Measurements from ENCODE around the gene TNFAIP6.
"Not testable (repeated sequence)": the region's sequence is repeated elsewhere in the genome, so short reads cannot be mapped to it uniquely, and the experiment has no call there.

TNFAIP6 gene

GRCh38 chr2:151361674-151362370 lies 4.4 kb downstream of the TNFAIP6 start:
- no peak for DNase-seq

- no peak for DNase-seq
Measured at GRCh38 chr2:151363709-151364108, 6.3 kb downstream of the TNFAIP6 start.

- DNase-seq, result no peak
Measured at GRCh38 chr2:151367571-151367970, 10.2 kb downstream of the TNFAIP6 start.

- no peak for DNase-seq
Measured at GRCh38 chr2:151374436-151374835, 17.0 kb downstream of the TNFAIP6 start.

DNA sequence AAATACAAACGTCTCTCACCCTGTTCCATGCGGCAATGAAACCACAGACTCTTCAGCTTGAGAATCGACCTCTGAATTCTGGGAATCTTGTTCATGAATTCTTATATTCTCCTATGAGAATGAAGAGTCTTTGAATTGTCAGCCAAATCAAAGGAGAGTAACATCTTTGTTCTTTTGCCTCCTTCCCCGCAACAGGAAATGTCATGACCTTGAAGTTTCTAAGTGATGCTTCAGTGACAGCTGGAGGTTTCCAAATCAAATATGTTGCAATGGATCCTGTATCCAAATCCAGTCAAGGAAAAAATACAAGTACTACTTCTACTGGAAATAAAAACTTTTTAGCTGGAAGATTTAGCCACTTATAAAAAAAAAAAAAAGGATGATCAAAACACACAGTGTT lies 21.8 kb downstream of the TNFAIP6 start:
- DNase-seq, result no peak

DNA sequence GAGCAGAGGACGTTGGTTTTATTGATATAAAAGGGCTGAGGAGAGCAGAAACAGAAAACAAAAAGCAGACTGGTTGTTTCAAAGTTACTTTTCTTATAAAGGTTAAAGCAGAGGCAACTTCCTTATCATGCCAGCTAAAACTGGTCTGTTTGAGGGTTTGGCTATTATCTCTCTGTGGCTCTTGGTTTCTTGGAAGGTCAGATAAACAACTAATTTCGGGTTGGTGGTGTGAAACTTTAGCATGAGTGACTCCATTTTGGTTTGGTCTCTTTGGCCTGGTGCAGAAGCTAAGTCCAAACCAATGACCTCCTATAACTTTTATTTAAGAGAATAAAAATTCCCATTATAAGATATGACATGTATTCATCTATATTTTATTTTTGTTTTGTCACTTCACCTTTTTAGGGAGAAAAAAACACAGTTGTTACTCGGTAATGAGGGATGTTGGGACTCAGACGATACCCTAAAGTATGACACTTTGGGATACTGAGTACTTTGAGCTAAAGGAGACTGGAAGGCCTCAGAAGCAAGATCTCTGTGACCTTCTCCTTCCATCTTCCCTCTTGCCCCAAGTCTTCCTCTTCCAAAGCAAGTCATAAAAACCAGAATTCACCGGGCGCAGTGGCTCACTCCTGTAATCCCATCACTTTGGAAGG lies 23.3 kb downstream of the TNFAIP6 start:
- no peak for DNase-seq

GRCh38 chr2:151381266-151381665 lies 23.9 kb downstream of the TNFAIP6 start:
- DNase-seq, result no peak

- DNase-seq, result no peak
Measured at GRCh38 chr2:151388011-151388410, 30.6 kb downstream of the TNFAIP6 start.

GRCh38 chr2:151391436-151391835 lies 34.0 kb downstream of the TNFAIP6 start:
- no peak for DNase-seq

- DNase-seq, result no peak
Measured at GRCh38 chr2:151394509-151394908, 37.1 kb downstream of the TNFAIP6 start.

GRCh38 chr2:151395509-151396374 lies 38.4 kb downstream of the TNFAIP6 start:
- DNase-seq, result no peak

GRCh38 chr2:151399981-151400380 lies 42.6 kb downstream of the TNFAIP6 start:
- no peak for DNase-seq

DNA sequence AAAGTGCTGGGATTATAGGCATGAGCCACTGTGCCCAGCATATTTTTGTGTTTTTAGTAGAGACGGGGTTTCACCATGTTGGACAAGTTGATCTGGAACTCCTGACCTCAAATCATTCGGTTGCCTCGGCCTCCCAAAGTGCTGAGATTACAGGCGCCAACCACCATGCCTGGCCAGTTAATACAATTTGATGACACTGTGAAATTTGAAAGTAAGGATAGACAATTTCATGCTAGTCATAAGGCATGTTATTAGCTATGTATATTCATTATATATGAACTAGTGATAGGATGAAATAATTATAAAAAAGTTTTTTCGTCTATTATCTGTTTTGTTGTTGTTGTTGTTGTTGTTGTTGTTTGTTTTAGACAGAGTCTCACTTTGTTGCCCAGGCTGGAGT lies 43.8 kb downstream of the TNFAIP6 start:
- no peak for DNase-seq

DNA sequence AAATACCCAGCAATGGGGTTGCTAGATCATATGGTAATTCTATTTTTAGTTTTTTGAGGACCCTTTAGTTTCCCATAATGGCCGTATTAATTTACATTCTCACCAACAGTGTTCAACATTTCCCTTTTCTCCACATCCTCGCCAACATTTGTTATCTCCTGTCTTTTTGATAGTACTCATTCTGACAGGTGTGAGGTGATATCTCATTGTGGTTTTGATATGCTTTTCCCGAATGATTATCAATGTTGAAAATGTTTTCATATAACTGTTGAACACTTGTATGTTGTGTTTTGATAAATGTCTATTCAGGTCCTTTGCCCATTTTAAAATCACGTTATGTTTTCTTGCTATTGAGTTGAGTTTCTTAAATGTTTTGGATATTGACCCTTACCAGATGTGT lies 46.5 kb downstream of the TNFAIP6 start:
- no peak for DNase-seq

DNA sequence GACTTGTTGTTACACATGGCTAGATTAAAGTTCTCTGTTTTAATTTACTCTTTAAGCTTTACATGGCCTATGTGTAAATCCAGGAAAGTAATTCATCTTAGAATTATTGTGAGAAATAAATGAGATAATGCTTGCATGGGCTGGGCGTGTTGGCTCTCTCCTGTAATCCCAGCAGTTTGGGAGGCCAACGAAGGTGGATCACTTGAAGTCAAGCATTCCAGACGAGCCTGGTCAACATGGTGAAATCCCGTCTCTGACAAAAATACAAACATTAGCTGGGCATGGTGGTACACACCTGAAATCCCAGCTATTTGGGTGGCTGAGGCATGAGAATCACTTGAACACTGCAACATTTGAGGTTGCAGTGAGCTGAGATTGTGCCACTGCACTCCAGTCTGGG lies 48.0 kb downstream of the TNFAIP6 start:
- no peak for DNase-seq

GRCh38 chr2:151407281-151407680 lies 49.9 kb downstream of the TNFAIP6 start:
- DNase-seq, result no peak

- DNase-seq, result no peak
Measured at GRCh38 chr2:151408788-151409600, 51.6 kb downstream of the TNFAIP6 start.

- peak; percentile 32 for DNase-seq
Measured at GRCh38 chr2:151409601-151410484, 52.5 kb downstream of the TNFAIP6 start, which contains the start of gene RIF1. Gene RIF1, plus strand, starts transcription at chr2:151409902. Its CDS starts 522 bp downstream, at chr2:151410424.

DNA sequence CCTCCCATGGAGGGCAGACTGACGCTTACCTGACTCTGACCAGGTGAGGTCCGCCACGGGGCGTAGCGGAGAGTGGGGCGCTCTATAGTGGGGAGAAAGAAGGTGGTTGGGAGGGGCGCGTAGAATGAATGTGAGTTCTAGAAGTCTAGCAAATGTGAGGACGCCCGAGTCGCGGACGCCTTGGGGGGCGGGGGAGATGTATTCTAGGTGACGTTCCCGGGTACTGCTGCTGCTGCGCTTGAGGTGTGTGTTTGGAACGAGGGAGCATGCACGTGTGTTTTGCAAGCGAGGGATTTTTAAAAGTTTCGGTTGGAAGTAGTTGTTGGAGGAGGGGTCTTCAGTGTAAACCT lies 53.1 kb downstream of the TNFAIP6 start:
- DNase-seq, result no peak

- DNase-seq, result no peak
Measured at GRCh38 chr2:151417650-151418049, 60.3 kb downstream of the TNFAIP6 start.

DNA sequence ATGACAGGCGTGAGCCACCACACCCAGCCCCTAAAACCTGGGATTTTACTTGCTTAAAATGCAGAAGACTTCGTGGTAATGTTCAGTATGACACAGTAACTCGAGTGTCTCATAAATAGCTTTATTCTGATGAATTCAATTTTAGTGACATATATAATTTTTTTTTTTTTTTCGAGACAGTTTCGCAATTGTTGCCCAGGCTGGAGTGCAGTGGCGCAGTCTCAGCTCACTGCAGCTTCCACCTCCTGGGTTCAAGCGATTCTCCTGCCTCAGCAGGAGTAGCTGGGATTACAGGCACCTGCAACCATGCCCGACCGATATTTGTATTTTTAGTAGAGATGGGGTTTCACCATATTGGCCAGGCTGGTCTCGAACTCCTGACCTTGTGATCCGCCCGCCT lies 64.3 kb downstream of the TNFAIP6 start:
- not testable (repeated sequence) for DNase-seq

DNA sequence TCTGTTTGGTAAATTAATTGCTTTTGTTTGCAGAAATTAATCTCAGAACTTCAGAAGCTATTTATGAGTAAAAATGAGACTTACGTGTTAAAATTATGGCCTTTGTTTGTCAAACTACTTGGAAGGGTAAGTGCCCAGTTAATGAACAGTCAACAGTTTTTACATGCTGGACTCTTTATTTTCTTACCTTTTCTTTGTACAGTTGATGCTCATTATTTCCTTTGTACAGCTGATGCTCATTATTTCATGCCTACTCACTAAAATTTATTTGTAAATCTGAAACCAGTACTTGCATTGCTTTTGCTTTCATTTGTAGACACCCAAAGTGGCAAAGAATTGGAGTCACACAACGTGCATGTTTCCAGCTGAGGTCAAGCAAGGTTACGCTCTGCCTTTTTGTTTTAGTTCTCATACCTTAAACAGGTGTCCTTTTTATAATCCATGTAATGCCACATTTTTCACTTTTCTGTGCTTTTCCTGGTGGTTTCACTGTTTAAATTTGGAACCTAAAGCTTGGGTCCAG lies 65.6 kb downstream of the TNFAIP6 start:
- no peak for DNase-seq
